HFFc6 (cell line): ENCODE measurements around the gene CHM. TPM values are rescaled to one million over a fixed set of nuclear protein-coding genes. Genes with fewer than 3 reads are reported as not detected.

Experiments
- DNase-seq: peaks from one replicate; pipeline ENCODE4 v3.0.0-alpha.2; 2018
- H3K27ac Mint-ChIP-seq: 2 replicates; pipeline ENCODE4 v1.8.0; 2020; ENCODE audit warnings: mild to moderate bottlenecking, mixed read lengths
- H3K27me3 Mint-ChIP-seq: 2 replicates; pipeline ENCODE4 v1.8.0; 2021; ENCODE audit warnings: mild to moderate bottlenecking, moderate library complexity, mixed read lengths; ENCODE audit not compliant: insufficient read depth
- H3K36me3 Mint-ChIP-seq: 2 replicates; pipeline ENCODE4 v1.8.0; 2021; ENCODE audit warnings: low read depth, mixed read lengths
- H3K4me1 Mint-ChIP-seq: 2 replicates; pipeline ENCODE4 v1.8.0; 2020; ENCODE audit warnings: low read depth, mixed read lengths
- H3K4me3 Mint-ChIP-seq: 2 replicates; pipeline ENCODE4 v1.8.0; 2020; ENCODE audit warnings: mild to moderate bottlenecking, moderate library complexity, mixed read lengths
- H3K9me3 Mint-ChIP-seq: 2 replicates; pipeline ENCODE4 v1.8.0; 2020; ENCODE audit warnings: mild to moderate bottlenecking, mixed read lengths
- total RNA-seq, 6 experiments: library from RNA; stranded (reverse); fragmentation: NEBNext Ultra II Directional; extraction: Animal tissue kit (Norgen Biotek cat#: 25700); gene quantifications; 2 replicates in 1 of 6; 3 replicates in 5 of 6; pipeline ENCODE4 v1.2.3, GENCODE V29; 2021
- TF ChIP-seq, protein P1 (sequence below): fragments of 200-600 bp; sonication (generic); IDR thresholded peaks from 2 replicates; pipeline ENCODE4 v1.5.0; 2021; ENCODE audit warnings: antibody characterized with exemption, mild to moderate bottlenecking

The CHM gene
- total RNA-seq, 6 experiments from 2014 or later, result 18.4 to 25.8 (median 21.5) TPM

DNA sequence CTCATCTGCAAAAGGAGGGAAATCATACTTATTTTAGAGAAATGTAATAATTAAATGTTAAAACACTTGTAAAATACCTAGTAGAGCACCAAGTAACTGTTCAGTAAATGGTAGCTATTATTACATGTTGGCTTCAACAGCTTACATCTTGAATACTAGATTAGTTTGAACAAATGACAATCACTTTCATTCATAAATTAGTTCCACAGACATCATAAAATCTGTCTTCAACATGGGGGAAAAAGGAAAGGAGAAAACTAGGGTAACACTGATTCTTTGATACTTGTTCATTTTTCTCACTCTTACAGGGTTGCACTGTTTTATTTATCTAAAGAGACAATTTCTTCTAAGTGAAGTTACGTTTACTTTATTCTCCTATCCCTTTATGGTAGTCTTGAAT lies 51.7 kb downstream of the CHM start:
- TF ChIP-seq, protein P1, sequence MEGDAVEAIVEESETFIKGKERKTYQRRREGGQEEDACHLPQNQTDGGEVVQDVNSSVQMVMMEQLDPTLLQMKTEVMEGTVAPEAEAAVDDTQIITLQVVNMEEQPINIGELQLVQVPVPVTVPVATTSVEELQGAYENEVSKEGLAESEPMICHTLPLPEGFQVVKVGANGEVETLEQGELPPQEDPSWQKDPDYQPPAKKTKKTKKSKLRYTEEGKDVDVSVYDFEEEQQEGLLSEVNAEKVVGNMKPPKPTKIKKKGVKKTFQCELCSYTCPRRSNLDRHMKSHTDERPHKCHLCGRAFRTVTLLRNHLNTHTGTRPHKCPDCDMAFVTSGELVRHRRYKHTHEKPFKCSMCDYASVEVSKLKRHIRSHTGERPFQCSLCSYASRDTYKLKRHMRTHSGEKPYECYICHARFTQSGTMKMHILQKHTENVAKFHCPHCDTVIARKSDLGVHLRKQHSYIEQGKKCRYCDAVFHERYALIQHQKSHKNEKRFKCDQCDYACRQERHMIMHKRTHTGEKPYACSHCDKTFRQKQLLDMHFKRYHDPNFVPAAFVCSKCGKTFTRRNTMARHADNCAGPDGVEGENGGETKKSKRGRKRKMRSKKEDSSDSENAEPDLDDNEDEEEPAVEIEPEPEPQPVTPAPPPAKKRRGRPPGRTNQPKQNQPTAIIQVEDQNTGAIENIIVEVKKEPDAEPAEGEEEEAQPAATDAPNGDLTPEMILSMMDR, result no peak
- Mint-ChIP-seq H3K27ac (no peak overlapping the region), H3K9me3 (no peaks in the 10 kb centered on the region)

DNA sequence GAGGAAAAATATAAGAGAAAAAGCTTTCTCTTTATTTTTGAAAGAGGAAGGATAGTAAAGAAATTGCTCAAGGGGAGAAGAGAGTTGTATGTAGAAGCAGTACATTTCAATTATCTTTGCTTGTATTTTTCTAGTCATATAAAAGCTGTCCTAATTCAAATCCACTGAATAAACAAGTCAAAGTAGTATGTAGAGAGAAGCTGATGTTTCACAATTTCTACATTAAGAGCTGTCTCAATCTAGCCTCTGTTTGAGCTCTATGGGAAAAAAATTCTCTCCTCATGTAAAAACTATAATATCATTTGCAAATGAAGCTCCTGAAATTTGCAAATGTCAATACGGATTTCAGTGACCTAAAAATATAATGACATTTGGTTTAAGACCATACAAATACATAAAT lies 52.6 kb downstream of the CHM start:
- H3K27ac Mint-ChIP-seq, result no peak overlapping the region
- TF ChIP-seq, protein P1, result no peak
- peaks cover 29% of the 10 kb centered on the region for H3K4me1 Mint-ChIP-seq
- no peak overlapping the region for H3K4me3 Mint-ChIP-seq
- H3K27me3 Mint-ChIP-seq, result no peaks in the 10 kb centered on the region; the same call in 1 of the 2 replicates
- H3K9me3 Mint-ChIP-seq, result no peaks in the 10 kb centered on the region
- no peak for DNase-seq
- no peaks in the 10 kb centered on the region for H3K36me3 Mint-ChIP-seq

More for the DNA sequence above, 51.7 kb downstream of the CHM start:
- DNase-seq, result no peak
- Mint-ChIP-seq H3K27me3 (no peaks in the 10 kb centered on the region; the same call in 1 of the 2 replicates), H3K4me3 (no peak overlapping the region), H3K4me1 (peaks cover 29% of the 10 kb centered on the region), H3K36me3 (no peaks in the 10 kb centered on the region)

DNA sequence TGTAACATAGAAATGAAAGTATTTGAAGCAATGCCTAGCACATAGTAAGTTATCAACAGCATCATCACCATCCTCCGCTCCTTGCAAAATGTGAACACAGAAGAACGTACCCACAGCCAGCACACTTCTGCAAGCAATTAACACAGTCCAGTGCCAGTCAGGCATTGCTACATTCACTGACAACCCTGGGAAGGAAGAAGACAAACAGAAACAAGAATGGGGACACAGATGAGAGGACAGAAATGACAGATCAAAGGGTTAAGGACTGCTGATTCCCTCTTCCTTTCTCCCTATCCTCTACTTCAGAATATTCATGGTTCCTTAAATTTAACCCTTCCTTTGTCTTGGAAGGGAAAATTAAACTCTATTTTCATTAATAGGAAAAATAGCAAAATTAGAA lies 53.1 kb downstream of the CHM start:
- peak overlapping the region; percentile 62 for H3K27ac Mint-ChIP-seq
- no peaks in the 10 kb centered on the region; the same call in 1 of the 2 replicates for H3K27me3 Mint-ChIP-seq
- no peaks in the 10 kb centered on the region for H3K9me3 Mint-ChIP-seq
- H3K4me3 Mint-ChIP-seq, result peak overlapping the region; percentile 53; the same call in 1 of the 2 replicates
- no peak for DNase-seq
- no peaks in the 10 kb centered on the region; the same call in 1 of the 2 replicates for H3K36me3 Mint-ChIP-seq
- peaks cover 29% of the 10 kb centered on the region for H3K4me1 Mint-ChIP-seq
- TF ChIP-seq, protein P1, result no peak

DNA sequence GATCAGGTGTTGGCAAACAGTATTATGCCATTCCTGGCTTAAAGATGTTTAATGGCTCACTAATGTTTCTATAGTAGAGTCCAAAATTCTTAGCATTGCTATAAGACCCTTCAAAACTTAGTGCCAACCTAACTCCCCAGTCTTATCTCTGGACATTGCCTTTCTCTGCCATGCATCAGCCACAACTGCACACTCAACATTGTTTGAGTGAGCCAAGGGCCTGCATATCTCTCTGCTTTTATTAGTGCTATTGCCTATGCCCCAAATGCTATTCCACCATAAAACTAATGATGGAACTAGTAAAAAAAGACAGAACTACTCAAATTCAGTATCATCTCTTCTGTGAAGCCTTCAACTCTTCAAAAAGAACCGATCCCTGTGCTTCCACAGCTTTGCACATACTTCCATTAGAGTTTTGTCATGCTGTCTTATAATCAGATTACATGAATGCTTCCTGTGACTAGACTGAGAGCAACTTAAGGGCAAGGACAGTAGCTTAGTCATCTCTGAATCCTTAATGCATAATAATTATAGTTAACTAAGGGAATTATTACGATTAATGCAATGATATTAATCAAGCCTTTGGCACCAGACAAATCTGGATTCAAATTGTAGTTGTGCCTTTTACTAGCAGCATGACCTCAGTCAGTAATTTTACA lies 53.7 kb downstream of the CHM start:
- no peaks in the 10 kb centered on the region; the same call in 1 of the 2 replicates for H3K36me3 Mint-ChIP-seq
- peak; percentile 14 for DNase-seq

DNA sequence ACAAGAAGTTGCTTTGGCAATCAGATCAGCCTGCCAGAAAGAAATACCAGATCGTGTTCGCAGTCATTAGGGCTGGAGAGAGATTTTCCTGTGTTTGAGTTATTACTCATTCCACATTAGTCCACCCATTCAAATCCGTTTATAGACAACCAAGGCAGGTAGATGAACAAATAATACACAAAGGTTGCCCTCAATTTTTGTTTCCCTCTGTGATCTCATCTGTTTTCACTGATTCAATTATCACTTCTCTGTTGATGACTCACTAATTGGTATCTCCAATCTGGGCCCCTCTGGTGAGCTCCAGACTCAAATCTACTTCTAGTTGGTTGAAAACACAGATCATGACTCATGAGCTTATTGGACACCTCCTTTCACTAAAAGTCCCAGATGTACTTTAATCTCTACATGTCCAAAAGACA lies 54.5 kb downstream of the CHM start:
- DNase-seq, result peak; percentile 35
- peak overlapping the region; percentile 68 for H3K27ac Mint-ChIP-seq
- H3K4me1 Mint-ChIP-seq, result peaks cover 29% of the 10 kb centered on the region
- H3K4me3 Mint-ChIP-seq, result peak overlapping the region; percentile 50
- H3K9me3 Mint-ChIP-seq, result no peaks in the 10 kb centered on the region
- no peaks in the 10 kb centered on the region; the same call in 1 of the 2 replicates for H3K36me3 Mint-ChIP-seq
- no peaks in the 10 kb centered on the region; the same call in 1 of the 2 replicates for H3K27me3 Mint-ChIP-seq
- TF ChIP-seq, protein P1, result no peak

More for the DNA sequence above, 53.7 kb downstream of the CHM start:
- H3K4me1 Mint-ChIP-seq, result peaks cover 29% of the 10 kb centered on the region
- H3K27me3 Mint-ChIP-seq, result no peaks in the 10 kb centered on the region; the same call in 1 of the 2 replicates
- TF ChIP-seq, protein P1, result no peak
- peak overlapping the region; percentile 55 for H3K27ac Mint-ChIP-seq
- H3K9me3 Mint-ChIP-seq, result no peaks in the 10 kb centered on the region
- H3K4me3 Mint-ChIP-seq, result peak overlapping the region; percentile 53
